HG02943 (cell line): ENCODE measurements around the gene YTHDC2.
A peak's percentile ranks its signal among the peaks of the same experiment; 100 is the strongest.

Experiments used
- ATAC-seq: cut with Tn5 transposase; IDR thresholded peaks from one replicate; pipeline ENCODE4 v1.9.1; 2021; ENCODE audit warnings: mild to moderate bottlenecking, low read depth, moderate library complexity; ENCODE audit not compliant: unreplicated experiment

The YTHDC2 gene

DNA sequence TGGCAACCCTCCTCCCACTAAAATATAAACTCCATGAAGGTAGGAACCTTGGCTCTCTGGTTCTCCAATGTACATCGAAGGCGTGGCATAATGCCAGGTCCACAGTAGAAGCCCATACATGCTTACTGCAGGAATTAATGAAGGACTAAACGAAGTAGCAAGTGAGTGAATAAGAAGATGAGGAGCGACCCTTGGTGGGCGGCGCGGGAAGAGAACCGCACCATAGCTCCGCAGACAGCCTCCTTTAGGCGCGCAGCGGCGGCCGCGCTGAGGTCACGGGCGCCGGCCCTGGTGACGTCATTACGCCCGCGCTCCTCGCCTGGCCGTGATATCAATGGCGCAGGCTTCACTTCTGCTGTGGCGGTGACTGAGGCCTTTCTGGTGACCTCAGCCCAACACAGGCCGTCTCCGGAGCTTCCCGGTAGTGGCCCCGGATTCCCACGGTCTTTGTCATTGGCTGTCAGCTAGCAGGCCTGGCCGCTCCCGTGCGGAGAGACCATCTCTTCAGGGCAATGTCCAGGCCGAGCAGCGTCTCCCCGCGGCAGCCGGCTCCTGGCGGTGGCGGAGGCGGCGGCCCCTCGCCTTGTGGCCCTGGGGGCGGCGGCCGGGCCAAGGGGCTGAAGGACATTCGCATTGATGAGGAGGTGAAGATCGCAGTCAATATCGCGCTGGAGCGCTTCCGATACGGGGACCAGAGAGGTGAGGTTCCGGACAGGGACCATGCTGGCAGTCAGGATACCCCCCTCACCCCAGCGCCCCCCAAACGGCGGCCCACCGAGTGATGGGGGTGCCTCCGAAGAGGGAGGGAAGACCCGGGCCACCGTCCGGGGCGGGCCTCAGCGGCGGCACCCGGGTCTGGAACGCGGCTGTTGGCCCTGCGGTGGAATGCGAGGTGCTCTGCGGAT is at the start of gene YTHDC2:
TSS of gene YTHDC2 (plus strand) at position 311 of the 905 bp plus-strand sequence. CDS start at position 513, 202 bp downstream.
- ATAC-seq, result peak; percentile 98

DNA sequence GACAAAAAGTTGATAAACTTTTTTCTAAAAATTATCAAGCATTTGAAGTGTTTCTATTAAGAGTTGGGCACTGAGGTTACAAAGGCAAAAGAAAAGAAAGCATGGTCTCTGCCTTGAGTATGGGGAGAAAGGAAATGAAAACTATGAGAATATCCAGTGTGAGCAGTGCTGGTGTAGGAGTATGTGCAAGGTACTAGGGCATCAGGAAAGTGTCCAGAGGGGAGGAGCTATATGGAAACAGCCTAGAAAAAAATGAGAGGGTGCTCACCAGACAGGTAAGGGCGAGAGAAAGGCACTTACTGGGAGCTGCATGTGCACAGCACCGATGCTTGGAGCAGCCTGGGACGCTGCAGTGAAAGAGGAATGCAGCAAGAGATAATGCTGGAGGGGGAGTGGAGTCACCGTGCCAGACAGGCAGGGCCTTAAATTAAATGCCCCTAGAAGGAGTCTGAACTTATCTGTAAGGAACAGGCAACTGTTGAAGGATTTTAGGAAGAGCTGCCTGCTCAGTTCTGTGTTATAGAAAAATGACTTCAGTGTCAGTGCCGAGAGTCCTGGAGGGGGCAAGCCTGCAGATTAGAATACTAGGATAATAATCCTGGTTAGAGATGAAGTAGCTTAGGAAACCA is 39.3 kb upstream of the YTHDC2 start:
- ATAC-seq, result no peak

- no peak for ATAC-seq
Observed at GRCh38 chr5:113478691-113479090, 34.8 kb upstream of the YTHDC2 start.

GRCh38 chr5:113480243-113480642 is 33.3 kb upstream of the YTHDC2 start:
- no peak for ATAC-seq

GRCh38 chr5:113487416-113487780 is 26.1 kb upstream of the YTHDC2 start:
- no peak for ATAC-seq

DNA sequence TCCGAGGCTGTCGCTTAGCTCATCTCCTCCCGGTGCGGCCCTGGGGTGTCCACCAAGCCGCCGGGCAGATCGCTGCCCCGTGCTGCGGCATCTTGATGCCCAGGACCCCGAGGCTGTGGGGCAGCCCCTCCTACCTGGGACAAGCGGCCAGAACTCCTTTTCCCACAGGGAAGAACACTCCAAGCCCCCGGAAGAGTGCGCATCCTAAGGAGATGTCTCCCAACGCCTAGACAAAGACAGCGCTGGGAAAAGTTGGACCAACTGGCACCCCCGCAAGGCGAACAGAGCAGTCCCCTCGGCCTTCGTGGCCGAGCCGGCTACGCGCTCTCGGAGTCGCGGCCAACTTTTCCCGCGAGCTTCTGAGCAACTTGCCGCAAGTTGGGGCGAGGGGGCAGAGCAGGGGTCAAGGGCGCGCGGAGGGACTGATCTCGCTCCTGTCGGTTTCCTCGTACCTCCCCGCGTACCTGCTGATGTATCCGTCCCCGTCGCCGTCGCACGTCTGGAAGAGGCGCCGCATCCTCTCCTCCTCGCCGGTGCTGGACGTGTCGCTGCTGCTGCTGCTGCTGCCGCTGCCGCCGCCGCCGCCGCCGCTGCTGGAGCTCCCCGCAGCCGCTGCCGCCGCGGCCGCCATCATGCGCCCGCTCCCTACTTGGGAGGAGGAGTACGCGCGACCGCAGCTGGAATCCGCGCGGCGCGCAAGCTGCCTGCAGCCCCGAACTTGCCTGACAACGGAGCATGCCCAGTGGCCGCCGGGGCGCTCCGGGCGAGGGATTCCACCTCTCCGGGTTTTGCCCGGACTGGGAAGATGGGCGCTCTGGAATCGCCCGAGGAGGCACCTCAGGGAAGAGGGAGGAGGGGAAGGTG is 25.5 kb upstream of the YTHDC2 start, which contains the start of gene MCC:
TSS of gene MCC (minus strand) at position 673 of the 864 bp plus-strand sequence.
- ATAC-seq, result no peak

- no peak for ATAC-seq
Observed at GRCh38 chr5:113488645-113489184, 24.8 kb upstream of the YTHDC2 start.

GRCh38 chr5:113489299-113489698 is 24.2 kb upstream of the YTHDC2 start:
- no peak for ATAC-seq

- ATAC-seq, result no peak
Observed at GRCh38 chr5:113490317-113490716, 23.2 kb upstream of the YTHDC2 start.

DNA sequence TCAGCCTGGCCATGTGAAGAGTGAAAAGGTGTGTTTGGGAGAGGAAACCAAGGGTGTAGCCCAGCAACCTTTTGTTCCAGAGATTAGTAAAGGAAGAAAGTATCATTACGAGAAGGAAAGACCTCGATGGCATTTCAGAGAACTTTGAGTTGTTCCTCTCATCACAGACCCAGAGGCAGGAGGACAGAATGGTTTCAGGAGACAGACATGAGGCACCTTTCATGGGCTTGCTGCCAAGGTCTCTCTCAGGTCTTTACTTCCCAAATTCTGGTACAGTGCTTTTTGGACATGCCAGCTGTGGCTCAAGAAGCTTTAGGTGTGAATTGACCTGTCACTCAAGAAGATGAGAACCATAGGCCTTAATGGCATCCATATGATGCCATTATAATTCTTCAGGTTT is 22.5 kb upstream of the YTHDC2 start:
- no peak for ATAC-seq

- no peak for ATAC-seq
Observed at GRCh38 chr5:113493446-113493845, 20.0 kb upstream of the YTHDC2 start.

DNA sequence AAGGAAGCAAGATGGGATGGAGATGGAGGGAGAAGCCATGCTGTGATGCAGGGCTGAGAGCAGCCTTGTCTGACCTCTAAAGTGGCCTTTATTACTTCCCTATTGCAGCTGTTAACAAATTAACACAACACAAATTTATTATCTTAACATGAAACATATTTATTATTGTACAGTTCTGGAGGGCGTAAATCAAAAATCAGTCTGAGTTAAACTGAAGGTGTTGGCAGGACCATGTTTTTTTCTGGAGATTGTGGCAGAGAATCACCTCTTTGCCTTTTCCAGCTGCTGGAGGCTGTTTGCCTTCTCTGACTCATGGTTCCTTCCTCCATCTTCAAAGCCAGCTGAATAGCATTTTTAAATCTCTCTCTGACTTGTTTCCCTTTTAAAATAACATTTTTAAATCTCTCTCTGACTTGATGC is 18.1 kb upstream of the YTHDC2 start:
- no peak for ATAC-seq

DNA sequence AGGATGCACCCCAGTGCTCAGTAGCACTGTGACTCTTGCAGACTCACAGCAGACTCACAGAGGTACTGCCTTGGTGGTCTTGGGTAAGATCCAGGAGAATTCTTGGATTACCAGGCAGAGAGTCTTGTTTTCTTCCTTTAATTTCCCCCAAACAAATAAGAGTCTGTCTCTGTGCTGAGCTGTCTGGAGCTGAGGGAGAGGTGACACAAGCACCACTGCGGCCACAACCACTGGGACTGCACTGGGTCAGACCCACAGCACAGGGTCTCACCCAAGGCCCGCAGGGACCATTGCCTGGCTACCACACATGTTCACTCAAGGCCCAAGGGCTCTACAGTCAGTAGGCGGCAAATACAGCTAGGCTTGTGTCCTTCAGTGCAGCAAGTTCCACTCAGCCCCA is 11.4 kb upstream of the YTHDC2 start:
- ATAC-seq, result no peak

- ATAC-seq, result no peak
Observed at GRCh38 chr5:113503146-113503545, 10.3 kb upstream of the YTHDC2 start.

DNA sequence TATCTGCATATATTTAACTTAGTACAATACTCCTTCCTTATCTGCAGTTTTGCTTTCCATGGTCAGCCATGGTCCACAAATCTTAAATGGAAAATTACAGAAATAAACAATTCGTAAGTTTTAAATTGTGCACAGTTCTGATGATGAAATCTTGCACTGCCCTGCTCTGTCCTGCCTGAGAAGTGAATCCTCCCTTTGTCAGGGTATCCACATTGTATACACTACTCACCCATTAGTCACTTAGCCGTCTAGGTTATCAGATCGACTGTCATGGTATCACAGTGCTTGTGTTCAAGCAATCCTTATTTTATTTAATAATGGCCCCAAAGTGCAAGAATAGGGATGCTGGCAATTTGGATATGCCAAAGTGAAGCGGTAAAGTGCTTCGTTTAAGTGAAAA is 8.3 kb upstream of the YTHDC2 start:
- ATAC-seq, result no peak

DNA sequence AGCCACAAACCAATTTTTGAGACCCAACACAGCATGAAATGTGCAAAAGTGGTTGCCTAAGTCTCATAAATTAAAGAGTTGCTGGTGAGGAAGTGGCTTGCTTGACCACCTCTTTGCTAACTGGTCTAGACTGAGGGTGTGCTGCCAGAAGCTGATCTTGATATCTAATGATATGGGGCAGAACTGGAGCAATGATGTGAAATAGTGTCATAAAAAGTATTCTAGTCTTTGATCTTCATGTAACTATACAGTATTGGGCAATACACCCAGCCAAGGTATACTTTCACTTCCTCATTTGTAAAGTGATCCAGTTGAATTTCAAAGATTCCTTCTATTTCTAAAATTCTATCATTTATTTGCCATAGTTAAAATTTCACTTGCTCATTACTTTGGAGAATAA is 5.9 kb upstream of the YTHDC2 start:
- ATAC-seq, result no peak

DNA sequence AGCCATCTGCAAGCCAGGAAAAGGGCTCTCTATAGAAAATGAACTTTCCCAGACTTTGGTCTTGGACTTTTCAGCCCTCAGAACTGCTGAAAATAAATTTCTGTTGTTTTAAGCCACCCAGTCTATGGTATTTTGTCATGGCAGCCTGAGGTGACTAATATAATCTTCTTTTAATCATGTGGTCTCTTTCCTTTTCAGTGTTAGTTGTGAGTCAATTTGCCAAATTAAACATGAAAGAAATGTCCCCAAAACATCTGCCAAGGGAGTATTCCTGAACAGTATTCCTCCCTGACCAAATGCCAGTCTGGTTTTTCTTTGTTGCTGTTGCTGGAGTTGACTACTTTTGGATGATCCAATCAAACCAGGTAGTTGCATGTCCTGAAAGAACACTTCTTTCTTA is 4.7 kb upstream of the YTHDC2 start:
- ATAC-seq, result no peak

- ATAC-seq, result no peak
Observed at GRCh38 chr5:113510836-113511451, 2.5 kb upstream of the YTHDC2 start.

DNA sequence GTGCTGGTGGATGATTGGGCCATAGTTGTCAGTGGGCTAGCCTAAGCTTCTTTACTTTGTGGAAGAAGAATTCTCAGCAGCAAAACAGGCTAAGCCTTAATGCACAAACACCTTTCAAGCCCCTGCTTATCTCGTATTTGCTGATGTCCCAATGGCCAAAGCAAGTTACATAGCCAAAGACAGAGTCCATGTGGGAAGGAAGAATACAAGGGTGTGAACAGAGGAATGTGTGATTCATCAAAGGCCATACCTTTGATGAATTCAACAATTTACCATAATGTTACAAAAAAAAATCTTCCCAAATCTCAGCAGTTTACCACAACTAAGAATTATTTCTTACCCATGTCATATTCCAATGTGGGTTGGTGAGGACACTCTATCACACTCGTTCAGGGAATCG is 1.2 kb upstream of the YTHDC2 start:
- ATAC-seq, result no peak

DNA sequence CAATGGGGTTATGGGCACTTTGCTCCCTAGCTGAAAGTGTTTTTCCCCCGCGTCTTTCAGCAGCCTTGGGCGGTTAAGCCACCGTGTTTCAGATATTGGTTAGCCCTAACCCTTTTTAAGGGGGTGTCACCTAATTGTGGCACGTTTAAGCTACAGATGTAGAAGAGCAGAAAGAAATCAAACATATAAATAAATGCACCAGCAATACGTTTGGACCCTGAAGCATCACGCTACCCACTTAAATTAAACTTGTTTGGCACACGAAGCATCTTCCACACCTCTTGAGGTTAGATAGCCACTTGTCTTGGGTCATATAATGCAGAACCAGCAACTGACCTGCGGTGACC is 768 bp downstream of the YTHDC2 start:
- ATAC-seq, result no peak
